Stimulated activated CD8-positive, alpha-beta memory T cell treated with anti-CD3 and anti-CD28 coated beads, Interleukin-15, amount 100 ng/mL, for 48 hours (primary cell): ENCODE measurements around the gene HPDL.

Experiments
- DNase-seq, 2 donors: peaks; one replicate each; pipeline ENCODE4 v3.0.0-alpha.2; 2020; ENCODE audit warnings: low read depth in 2 of 2

The HPDL gene

DNA sequence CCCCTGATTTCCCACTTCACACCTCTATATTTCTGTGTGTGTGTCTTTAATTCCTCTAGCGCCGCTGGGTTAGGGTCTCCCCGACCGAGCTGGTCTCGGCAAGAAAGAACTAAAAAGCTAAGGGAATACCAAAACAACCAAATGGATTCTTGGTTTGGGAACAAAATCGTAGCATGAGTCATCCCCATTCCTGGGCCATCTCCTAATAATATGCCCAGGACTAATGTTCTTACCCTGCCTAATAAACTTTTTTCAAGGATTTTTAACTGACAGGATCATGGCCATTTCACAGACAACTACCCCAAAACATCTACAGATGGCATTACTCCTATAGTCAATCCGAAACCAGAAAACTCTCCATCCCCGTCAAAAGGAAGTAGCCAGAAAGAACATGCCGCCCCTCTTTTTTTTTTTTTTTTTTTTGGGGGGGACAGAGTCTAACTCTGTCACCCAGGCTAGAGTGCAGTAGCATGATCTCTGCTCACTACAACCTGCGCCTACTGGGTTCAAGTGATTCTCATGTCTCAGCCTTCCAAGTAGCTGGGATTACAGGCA, 4.1 kb upstream of the HPDL start:
- no peak for DNase-seq

- no peak for DNase-seq
Observed at GRCh38 chr1:45325851-45326506, 716 bp upstream of the HPDL start.

GRCh38 chr1:45327644-45328515, 1.2 kb downstream of the HPDL start:
- no peak for DNase-seq

- DNase-seq = no peak
Observed at GRCh38 chr1:45328680-45329079, 2.0 kb downstream of the HPDL start.

DNA sequence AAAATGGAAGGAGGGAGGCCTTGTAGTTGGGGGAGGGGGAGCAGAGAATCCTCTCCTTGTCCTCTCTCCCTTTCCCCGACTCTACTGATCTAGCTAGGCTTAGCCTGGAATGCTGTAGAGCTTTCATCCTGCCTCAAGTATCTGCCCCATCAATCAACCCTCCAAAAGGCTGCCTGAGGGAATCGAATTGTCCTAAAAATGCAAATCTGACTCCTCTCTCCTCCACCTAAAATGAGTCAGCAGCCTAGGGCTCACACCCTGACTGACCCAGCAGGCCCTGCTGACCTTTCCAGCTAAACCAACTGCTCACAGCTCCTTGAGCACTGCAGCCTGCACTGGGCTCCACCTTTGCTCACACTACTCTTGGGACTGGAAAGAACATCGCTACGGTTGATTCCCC, 2.8 kb downstream of the HPDL start:
- no peak for DNase-seq

DNA sequence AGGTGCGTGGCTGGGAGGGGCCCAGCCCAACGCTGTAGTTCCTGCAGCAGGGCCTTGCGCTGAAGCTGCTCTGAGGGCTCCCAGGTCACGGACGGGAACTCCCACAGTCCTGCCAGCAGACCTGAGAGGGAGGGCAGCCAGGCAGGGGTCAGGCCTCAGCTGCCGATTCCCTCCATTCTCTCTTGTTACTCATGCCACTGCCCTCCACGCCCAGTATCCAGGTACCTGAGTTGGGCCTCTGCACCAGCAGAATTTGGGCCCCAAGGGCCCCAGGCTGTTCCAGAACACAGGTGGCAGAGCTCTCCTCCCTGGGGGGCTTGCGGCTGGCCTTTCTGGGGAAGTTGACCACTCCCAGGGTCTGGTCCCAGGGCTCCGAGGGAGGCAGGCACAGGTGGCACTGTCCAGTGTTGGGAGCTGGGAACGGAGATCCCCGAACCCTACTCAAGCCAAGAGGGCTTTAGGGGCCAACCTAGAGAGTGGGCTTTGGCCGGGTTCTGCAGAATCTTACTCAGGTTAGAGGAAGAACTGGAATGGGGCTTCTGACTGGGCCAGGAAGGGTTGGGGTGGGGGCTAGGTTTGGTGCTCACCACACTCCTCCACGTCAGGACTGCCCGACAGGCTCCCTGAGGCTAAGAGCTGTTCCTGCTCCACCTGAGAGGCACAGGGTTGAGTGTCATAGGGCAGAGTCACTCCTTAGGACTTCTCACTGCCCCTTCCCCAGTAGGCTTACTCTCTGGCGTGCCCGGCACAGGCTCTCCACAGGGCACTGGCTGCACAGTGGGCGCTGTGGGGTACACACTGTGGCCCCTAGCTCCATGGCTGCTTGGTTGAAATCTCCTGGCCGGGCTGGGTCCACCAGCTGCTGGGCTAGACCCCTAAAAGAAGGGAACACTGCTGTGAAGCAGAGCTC, 5.0 kb downstream of the HPDL start:
- no peak for DNase-seq

GRCh38 chr1:45332346-45332720, 5.6 kb downstream of the HPDL start:
- DNase-seq = no peak

- no peak for DNase-seq
Observed at GRCh38 chr1:45334308-45335245, 7.9 kb downstream of the HPDL start.

DNA sequence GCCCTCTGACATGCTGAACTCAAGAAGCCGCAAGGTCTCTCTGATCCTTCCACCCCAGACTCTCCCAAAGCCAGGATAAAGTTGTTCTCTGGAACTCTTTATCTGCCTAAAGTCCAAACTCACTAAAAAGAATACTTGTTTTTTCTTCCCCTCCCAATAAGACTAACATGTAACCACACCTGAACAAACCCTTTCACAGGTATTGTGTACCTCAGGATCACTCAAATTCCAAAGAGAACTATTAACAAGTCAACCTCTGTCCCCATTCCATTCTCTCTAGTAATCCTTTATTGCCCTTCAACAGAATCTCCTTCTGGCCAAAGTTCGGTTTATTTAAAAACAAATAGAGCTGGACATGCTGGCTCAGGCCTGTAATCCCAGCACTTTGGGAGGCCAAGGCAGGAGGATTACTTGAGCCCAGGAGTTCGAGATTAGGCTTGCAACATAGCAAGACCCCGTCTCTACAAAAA, 9.2 kb downstream of the HPDL start:
- no peak for DNase-seq

DNA sequence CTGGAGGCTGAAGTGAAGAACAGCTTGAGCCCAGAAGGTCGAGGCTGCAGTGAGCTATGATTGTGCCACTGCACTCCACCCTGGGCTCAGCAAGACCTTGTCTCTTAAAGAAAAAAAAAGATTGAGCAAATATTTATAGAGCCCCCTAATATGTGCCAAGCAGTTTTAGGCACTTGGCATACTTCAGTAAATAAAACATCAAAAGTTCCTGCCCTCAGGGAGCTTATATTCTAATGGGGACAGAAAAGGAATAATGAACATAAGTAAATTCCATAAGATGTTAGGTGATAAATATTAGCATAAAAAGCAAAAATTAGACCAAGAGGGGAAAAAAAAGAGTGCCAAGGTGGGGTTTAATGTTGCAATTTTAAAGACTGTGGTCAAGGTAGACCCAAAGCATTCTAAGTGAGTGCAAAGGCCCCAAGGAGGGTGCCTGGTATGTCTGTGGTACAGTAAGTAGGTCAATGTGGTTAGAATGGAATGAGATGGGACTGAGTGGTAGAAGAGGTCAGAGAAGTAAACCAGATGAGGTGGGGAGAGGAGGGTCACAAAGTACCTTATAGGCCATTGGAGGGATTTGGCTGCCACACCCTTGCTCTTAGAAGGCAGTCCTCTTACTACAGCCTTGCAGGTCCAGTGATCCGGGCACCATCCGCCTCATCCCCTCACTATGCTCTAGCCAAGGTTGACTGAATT, 11.1 kb downstream of the HPDL start:
- DNase-seq = no peak

- DNase-seq = peak; percentile 97 to 99
Observed at GRCh38 chr1:45339789-45340558, 13.3 kb downstream of the HPDL start, which contains the start of the genes MUTYH and TOE1. Gene MUTYH, minus strand, starts transcription at chr1:45340440. Its CDS starts 5,935 bp downstream, at chr1:45334505. Gene TOE1, plus strand, starts transcription at chr1:45340170. Its CDS starts 83 bp downstream, at chr1:45340253.

DNA sequence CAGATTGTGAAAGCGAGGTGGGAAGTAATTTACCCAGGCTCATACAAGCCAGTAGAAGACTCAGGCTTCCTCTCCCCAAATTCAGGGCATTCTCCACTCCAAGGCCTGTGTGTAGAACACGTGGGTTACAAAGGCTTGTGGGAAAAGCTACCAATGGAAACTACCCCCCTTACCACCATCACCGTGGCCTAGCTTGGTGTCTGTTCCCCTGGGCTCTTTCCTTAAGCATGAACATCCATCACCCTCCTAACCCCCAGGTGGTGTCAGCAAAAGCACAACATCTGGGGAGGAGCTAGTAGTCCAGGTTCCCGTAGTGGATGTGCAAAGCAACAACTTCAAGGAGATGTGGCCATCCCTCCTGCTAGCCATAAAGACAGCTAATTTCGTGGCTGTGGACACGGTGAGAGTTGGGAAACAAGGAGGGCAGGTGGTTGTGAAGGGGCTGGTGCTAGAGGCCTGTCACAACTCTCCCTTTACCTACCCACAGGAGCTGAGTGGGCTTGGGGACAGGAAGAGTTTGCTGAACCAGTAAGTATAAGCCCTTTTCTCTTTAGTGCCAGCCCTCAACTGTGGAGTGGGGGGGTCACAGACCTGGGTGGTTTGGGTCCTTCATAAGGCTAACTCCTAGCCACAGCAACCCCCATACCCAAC, 14.2 kb downstream of the HPDL start:
- no peak for DNase-seq

DNA sequence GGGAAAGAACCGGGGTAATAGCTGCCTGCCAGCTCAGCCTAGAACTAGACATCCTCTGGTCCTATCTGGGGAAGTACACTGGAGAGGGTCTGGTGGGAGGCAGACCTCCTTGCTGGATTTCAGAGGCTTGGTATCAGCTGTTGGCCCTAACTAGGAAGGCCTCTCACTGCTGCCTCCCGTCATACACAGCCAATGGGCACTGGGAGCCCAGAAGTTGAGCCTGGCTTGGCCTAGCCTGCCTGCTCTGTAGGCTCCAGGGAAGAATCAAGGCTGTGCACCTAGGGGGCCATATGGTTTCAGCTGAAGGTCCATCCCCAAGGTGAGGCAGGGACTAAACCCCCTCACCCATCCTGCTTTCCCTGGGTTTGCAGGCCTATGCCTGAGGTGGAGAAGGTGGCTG, 17.8 kb downstream of the HPDL start:
- no peak for DNase-seq

DNA sequence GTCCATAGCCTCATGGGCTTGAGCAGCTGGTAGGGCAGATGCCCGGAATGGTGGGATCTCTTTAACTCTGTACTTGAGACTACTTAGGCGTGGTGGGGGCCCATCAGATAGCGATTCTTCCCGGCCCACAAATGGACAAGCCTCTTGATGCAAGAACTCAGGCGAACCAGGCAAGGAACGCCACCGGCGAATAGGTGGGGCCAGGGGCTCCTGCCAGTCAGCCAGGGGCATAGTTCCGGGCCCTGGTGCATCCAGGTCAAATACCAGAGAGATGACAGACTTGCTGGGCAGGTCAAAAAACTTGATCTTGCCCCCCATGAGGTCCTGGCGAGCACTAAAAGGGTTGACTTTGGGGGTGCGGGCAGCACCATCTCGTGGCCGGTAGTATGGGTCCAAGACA, 18.3 kb downstream of the HPDL start:
- no peak for DNase-seq

GRCh38 chr1:45346473-45346872, 19.8 kb downstream of the HPDL start:
- no peak for DNase-seq

- DNase-seq = no peak
Observed at GRCh38 chr1:45348020-45348419, 21.3 kb downstream of the HPDL start.

- DNase-seq = no peak
Observed at GRCh38 chr1:45348609-45348965, 21.9 kb downstream of the HPDL start.

- DNase-seq = no peak
Observed at GRCh38 chr1:45348966-45349677, 22.4 kb downstream of the HPDL start.
